ENCODE data around the gene KCNIP1. TPM values are rescaled to one million over a fixed set of nuclear protein-coding genes. Genes with fewer than 3 reads are reported as not detected.

The KCNIP1 gene
- total and polyA plus RNA-seq, 10 of the 15 experiments (the other 5 are each of a cell fraction or from before 2014, with no cell fraction given), result not detected

- no TSS peak for BruUV-seq (replicated peaks)
- TF ChIP-seq E2F4 (IDR thresholded peaks at IDR 0.05; ENCODE audit: low read depth, low read length), result no peak
- TF ChIP-seq CEBPB (IDR thresholded peaks at IDR 0.05; ENCODE audit: borderline replicate concordance in 1 of 2, low read depth in 2 of 2, low read length in 2 of 2), result no peak
- WGBS (ENCODE audit: insufficient coverage, insufficient replicate concordance, low lambda C conversion rate, missing lambda C conversion rate), result 0% methylated on average over 1 of the region's 1 CpG
- Histone ChIP-seq H3K9me3 (replicated peaks; ENCODE audit: control insufficient read depth, insufficient read depth, low read length) (no peaks in the 10 kb centered on the region), H3K9ac (ENCODE audit: control insufficient read depth, insufficient read depth, low read length) (no peak overlapping the region), H3K27ac (ENCODE audit: control insufficient read depth, insufficient read depth) (no peak overlapping the region), H3K4me1 (ENCODE audit: control insufficient read depth, insufficient read depth, low read length) (no peaks in the 10 kb centered on the region), H3K36me3 (ENCODE audit: control insufficient read depth in 2 of 2, insufficient read depth in 2 of 2, low read length in 1 of 2) (no peaks in the 10 kb centered on the region), H3K27me3 (replicated peaks in 1 of 2; ENCODE audit: control insufficient read depth in 2 of 2, insufficient read depth in 2 of 2, low read length in 1 of 2) (peaks cover 0 to 2% of the 10 kb centered on the region in 2 experiments; a peak in 2 of 4 replicates), H4K20me1 (ENCODE audit: control insufficient read depth, insufficient read depth) (no peaks in the 10 kb centered on the region), H3K4me3 (no peak overlapping the region), H2AFZ (ENCODE audit: control insufficient read depth, low read depth, low read length) (no peak overlapping the region), H3K79me2 (ENCODE audit: control insufficient read depth, insufficient read depth, low read length) (no peaks in the 10 kb centered on the region), H3K4me2 (ENCODE audit: control insufficient read depth, insufficient read depth) (no peak overlapping the region)
- ChIA-PET CTCF (interaction anchor here (0.8 kb wide), 1 partner anchor 102 kb away, joined by 3 read pairs; no protein-coding TSS in a partner anchor), RAD21 (ENCODE audit: unreplicated experiment) (no interaction called here), SMC1A (ENCODE audit: uncharacterized antibody, unreplicated experiment) (no interaction called here), POLR2A (no interaction called here)
- intact Hi-C loops (cut with micrococcal nuclease; ENCODE audit: unreplicated experiment), result no loop called here
- no peak for FAIRE-seq
- no peak for DNase-seq (ENCODE audit: low read depth, low spot score)
- in situ Hi-C loops (cut with MboI), result no loop called here
- no peak for ATAC-seq
Observed at GRCh38 chr5:170528976-170529375, 25.2 kb downstream of the KCNIP1 start.

GRCh38 chr5:170532935-170533334, 29.1 kb downstream of the KCNIP1 start:
- BruUV-seq (replicated peaks), result no TSS peak
- H3K79me2 ChIP-seq (ENCODE audit: control insufficient read depth, insufficient read depth, low read length), result no peaks in the 10 kb centered on the region
- no peak overlapping the region for H2AFZ ChIP-seq (ENCODE audit: control insufficient read depth, low read depth, low read length)
- ChIA-PET RAD21 (ENCODE audit: unreplicated experiment) (no interaction called here), POLR2A (no interaction called here), SMC1A (ENCODE audit: uncharacterized antibody, unreplicated experiment) (no interaction called here), CTCF (no interaction called here)
- intact Hi-C loops (cut with micrococcal nuclease; ENCODE audit: unreplicated experiment), result no loop called here
- H3K9ac ChIP-seq (ENCODE audit: control insufficient read depth, insufficient read depth, low read length), result no peak overlapping the region
- FAIRE-seq (no peak), DNase-seq (ENCODE audit: low read depth, low spot score) (no peak), ATAC-seq (no peak)
- H3K4me2 ChIP-seq (ENCODE audit: control insufficient read depth, insufficient read depth), result no peak overlapping the region
- WGBS (ENCODE audit: insufficient coverage, insufficient replicate concordance, low lambda C conversion rate, missing lambda C conversion rate), result 6% methylated on average over 3 of the region's 3 CpGs
- H3K4me1 ChIP-seq (ENCODE audit: control insufficient read depth, insufficient read depth, low read length), result no peaks in the 10 kb centered on the region
- no peaks in the 10 kb centered on the region for H4K20me1 ChIP-seq (ENCODE audit: control insufficient read depth, insufficient read depth)
- H3K36me3 ChIP-seq (ENCODE audit: control insufficient read depth in 2 of 2, insufficient read depth in 2 of 2, low read length in 1 of 2), result no peaks in the 10 kb centered on the region
- no peak overlapping the region for H3K27ac ChIP-seq (ENCODE audit: control insufficient read depth, insufficient read depth)
- no peak overlapping the region for H3K4me3 ChIP-seq
- in situ Hi-C loops (cut with MboI), result no loop called here
- H3K27me3 ChIP-seq (replicated peaks in 1 of 2; ENCODE audit: control insufficient read depth in 2 of 2, insufficient read depth in 2 of 2, low read length in 1 of 2), result peaks cover 0 to 2% of the 10 kb centered on the region in 2 experiments; a peak in 2 of 4 replicates
- no peaks in the 10 kb centered on the region for H3K9me3 ChIP-seq (replicated peaks; ENCODE audit: control insufficient read depth, insufficient read depth, low read length)
- TF ChIP-seq RELA (IDR thresholded peaks at IDR 0.05; ENCODE audit: borderline replicate concordance, partially characterized antibody), result no peak
- TF ChIP-seq KLF5 (IDR thresholded peaks at IDR 0.05; ENCODE audit: partially characterized antibody), result no peak
- no peak for TF ChIP-seq NBN (IDR thresholded peaks at IDR 0.05)
- no peak for TF ChIP-seq HDGF (IDR thresholded peaks at IDR 0.05)
- TF ChIP-seq WRNIP1 (IDR thresholded peaks at IDR 0.05; ENCODE audit: borderline replicate concordance, low read depth, low read length), result no peak
- TF ChIP-seq RFX5 (IDR thresholded peaks at IDR 0.05; ENCODE audit: low read depth, low read length), result no peak
- no peak for TF ChIP-seq CTCF (IDR thresholded peaks at IDR 0.05 in 2 of 3, conservative IDR thresholded peaks at IDR 0.05 in 1 of 3; ENCODE audit: control insufficient read depth in 2 of 3, extremely low read depth in 1 of 3, insufficient read depth in 1 of 3, low read depth in 3 of 3, low read length in 3 of 3)
- no peak for TF ChIP-seq CEBPZ (IDR thresholded peaks at IDR 0.05; ENCODE audit: low read depth, low read length)
- TF ChIP-seq SP1 (IDR thresholded peaks at IDR 0.05; ENCODE audit: low read depth, low read length), result no peak
- no peak for TF ChIP-seq RB1 (IDR thresholded peaks at IDR 0.05; ENCODE audit: borderline replicate concordance)
- no peak for TF ChIP-seq IKZF1 (conservative IDR thresholded peaks at IDR 0.05)

Measured in GM12878 (cell line).